Endothelial cell of umbilical vein (primary cell): ENCODE data around the gene NR4A1. TPM values are rescaled to one million over a fixed set of nuclear protein-coding genes. Genes with fewer than 3 reads are reported as not detected.

Experiments
- BruUV-seq: library from RNA; stranded (reverse); fragments of 400-500 nt; replicated peaks from 2 replicates; lab custom pipeline; 2021; lab: Mats Ljungman, UMichigan
- CTCF ChIA-PET: fragments of 300-600, 350-600 bp; sonication (Branson Sonifier 250); formaldehyde crosslinking; loops from one replicate; lab custom pipeline; 2021; ENCODE audit warnings: antibody characterized with exemption, inconsistent platforms; lab: Charles Lee
- POLR2A ChIA-PET: fragments of 300-600, 350-600 bp; sonication (Branson Sonifier 250); formaldehyde crosslinking; loops from one replicate; lab custom pipeline; 2021; ENCODE audit warnings: antibody characterized with exemption, inconsistent platforms; lab: Charles Lee
- DNase-seq: peaks from one replicate; pipeline ENCODE4 v3.0.0-alpha.2; 2011; ENCODE audit warnings: low read depth, low spot score
- FAIRE-seq: peaks from 2 replicates; lab custom pipeline; 2011; peaks lifted over from hg19 to GRCh38; lab: Jason Lieb, UNC
- H2AFZ ChIP-seq: 2 replicates; pipeline ENCODE4 v1.6.0; 2012; ENCODE audit warnings: low read depth, low read length, control low read depth, inconsistent platforms
- H3K27ac ChIP-seq: 2 replicates; pipeline ENCODE4 v1.5.1; 2011; ENCODE audit warnings: low read depth, mild to moderate bottlenecking, control low read depth, low read length, moderate library complexity; ENCODE audit not compliant: insufficient read depth
- H3K27me3 ChIP-seq, 2 experiments: 2 replicates each; pipeline versions ENCODE4 v1.6.0 to v1.6.1; 2011; ENCODE audit warnings: low read length in 2 of 2, mixed read lengths in 1 of 2; ENCODE audit not compliant: control insufficient read depth in 2 of 2, insufficient read depth in 2 of 2
- H3K36me3 ChIP-seq, 2 experiments: 2 replicates in 1 of 2; 3 replicates in 1 of 2; pipeline ENCODE4 v1.5.1; 2011; ENCODE audit warnings: low read length in 2 of 2, mild to moderate bottlenecking in 1 of 2, moderate library complexity in 1 of 2; ENCODE audit not compliant: control insufficient read depth in 2 of 2, insufficient read depth in 2 of 2; ENCODE audit errors: extremely low read depth in 1 of 2
- H3K4me1 ChIP-seq: 3 replicates; pipeline ENCODE4 v1.5.1; 2011; ENCODE audit warnings: mild to moderate bottlenecking, low read length; ENCODE audit not compliant: control insufficient read depth, insufficient read depth; ENCODE audit errors: extremely low read depth
- H3K4me2 ChIP-seq: 2 replicates; pipeline ENCODE4 v1.6.1; 2011; ENCODE audit warnings: low read length, control low read depth, mixed read lengths; ENCODE audit not compliant: insufficient read depth
- H3K4me3 ChIP-seq, 3 experiments: fragments of 200-600 bp in 1 of 3; sonication (generic), shearing (Covaris generic) in 1 of 3; replicated peaks in 1 of 3; 2 replicates each; pipeline ENCODE4 v1.5.1; 2011 to 2016; ENCODE audit warnings: control low read depth in 3 of 3, low read length in 3 of 3, mild to moderate bottlenecking in 2 of 3, inconsistent platforms in 1 of 3, low read depth in 1 of 3, moderate library complexity in 1 of 3; ENCODE audit not compliant: insufficient read depth in 1 of 3
- H3K79me2 ChIP-seq: 2 replicates; pipeline ENCODE4 v1.6.0; 2012; ENCODE audit warnings: low read length, inconsistent platforms; ENCODE audit not compliant: control insufficient read depth, insufficient read depth
- H3K9ac ChIP-seq: replicated peaks from 2 replicates; pipeline ENCODE3; 2011; ENCODE audit warnings: low read length, control low read depth; ENCODE audit not compliant: insufficient read depth; ENCODE audit errors: extremely low read depth
- H3K9me1 ChIP-seq: replicated peaks from 3 replicates; pipeline ENCODE4 v1.6.0; 2011; ENCODE audit warnings: mild to moderate bottlenecking, low read length; ENCODE audit not compliant: control insufficient read depth, insufficient read depth; ENCODE audit errors: extremely low read depth
- H3K9me3 ChIP-seq: replicated peaks from 2 replicates; pipeline ENCODE4 v1.5.1; 2012; ENCODE audit warnings: low read length, inconsistent platforms; ENCODE audit not compliant: control insufficient read depth, insufficient read depth
- H4K20me1 ChIP-seq: replicated peaks from 2 replicates; pipeline ENCODE3; 2011; ENCODE audit warnings: mild to moderate bottlenecking, low read length; ENCODE audit not compliant: control insufficient read depth, insufficient read depth; ENCODE audit errors: extremely low read depth
- EZH2 ChIP-seq: IDR thresholded peaks from 2 replicates; pipeline ENCODE4 v1.6.1; 2012; ENCODE audit warnings: borderline replicate concordance, low read depth, mild to moderate bottlenecking, moderate library complexity, low read length, inconsistent platforms; ENCODE audit not compliant: severe bottlenecking
- FOS ChIP-seq: IDR thresholded peaks from 2 replicates; pipeline ENCODE4 v1.6.1; 2011; ENCODE audit warnings: mild to moderate bottlenecking, low read length, moderate library complexity, borderline replicate concordance; ENCODE audit not compliant: insufficient read depth
- GATA2 ChIP-seq: IDR thresholded peaks from 2 replicates; pipeline ENCODE4 v1.7.0; 2011; ENCODE audit warnings: low read depth, mild to moderate bottlenecking, moderate library complexity, mixed read lengths, low read length; ENCODE audit not compliant: insufficient read length, insufficient read depth
- JUN ChIP-seq: IDR thresholded peaks from 2 replicates; pipeline ENCODE4 v1.6.1; 2011; ENCODE audit warnings: borderline replicate concordance, low read depth; ENCODE audit not compliant: insufficient read length, insufficient read depth
- MAX ChIP-seq: IDR thresholded peaks from 2 replicates; pipeline ENCODE4 v1.6.1; 2011; ENCODE audit not compliant: insufficient read depth, insufficient read length
- MYC ChIP-seq: IDR thresholded peaks from one replicate; pipeline ENCODE4 v1.6.1; 2011; ENCODE audit warnings: mild to moderate bottlenecking, low read depth, low read length
- POLR2A ChIP-seq: IDR thresholded peaks from 2 replicates; pipeline ENCODE4 v1.6.1; 2012; ENCODE audit warnings: low read depth, mild to moderate bottlenecking, control low read depth, low read length
- POLR2AphosphoS5 ChIP-seq: IDR thresholded peaks from 2 replicates; pipeline ENCODE4 v1.6.1; 2012; ENCODE audit warnings: low read depth, mild to moderate bottlenecking, control low read depth, low read length, moderate library complexity; ENCODE audit not compliant: insufficient read depth
- dilution Hi-C: fragments of 300-500 bp; cut with MboI; formaldehyde crosslinking; loops from one replicate; pipeline ENCODE4 v1.15.0; 2019; ENCODE audit warnings: low sequenced_read_pairs; ENCODE audit not compliant: extremely low pct_ligation_motif_present
- intact Hi-C: fragments of 100-400 bp; cut with micrococcal nuclease; formaldehyde crosslinking; loops from one replicate; pipeline ENCODE4 v1.10.0; 2022
- polyA plus RNA-seq, 4 experiments: library from polyadenylated mRNA; depleted of rRNA in 3 of 4; stranded (reverse) in 3 of 4; unstranded in 1 of 4; fragments of >200 nt; gene quantifications; 2 replicates each; pipeline versions ENCODE4 v1.2.1 to v1.2.3, GENCODE V29; 2011 to 2012; ENCODE audit warnings: missing spikeins in 1 of 4
- total RNA-seq: library from RNA; stranded (reverse); gene quantifications from 2 replicates; pipeline ENCODE4 v1.2.3, GENCODE V29; 2021
- TF ChIP-seq, protein P1 (sequence below), 2 donors: IDR thresholded peaks; 1 replicate in 1 of 2; 2 replicates in 1 of 2; pipeline ENCODE4 v1.5.1; 2011; ENCODE audit warnings: low read length in 2 of 2, mild to moderate bottlenecking in 2 of 2, moderate library complexity in 2 of 2, control low read depth in 1 of 2, inconsistent platforms in 1 of 2, low read depth in 1 of 2; ENCODE audit not compliant: insufficient read depth in 1 of 2; ENCODE audit errors: extremely low read depth in 1 of 2

Gene NR4A1
- total and polyA plus RNA-seq, 2 donors (not counting 3 experiments of a cell fraction or from before 2014, with no cell fraction given), result 6.8 to 18.2 TPM

DNA sequence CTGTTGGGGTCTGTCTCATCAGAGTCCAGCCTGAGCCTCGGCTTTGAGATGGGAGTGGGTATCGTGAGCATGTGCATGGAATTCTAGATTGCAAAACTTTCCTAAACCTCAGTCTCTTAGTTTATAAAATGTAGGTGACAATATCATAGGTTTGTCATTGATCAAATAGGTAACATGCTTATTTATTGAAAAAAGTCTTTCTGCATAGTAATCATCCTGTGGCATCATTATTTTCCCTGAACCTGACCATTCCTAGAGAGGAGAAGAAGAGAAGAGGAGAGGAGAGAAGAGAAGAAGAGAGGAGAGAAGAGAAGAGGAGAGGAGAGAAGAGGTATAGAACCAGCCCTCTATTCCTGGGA, 32.4 kb downstream of the NR4A1 start:
- dilution Hi-C loops (no loop called here), intact Hi-C loops (loop anchor here (1.0 kb wide), 2 partner anchors 38 to 58 kb away; no protein-coding TSS in a partner anchor)
- no peaks in the 10 kb centered on the region for H4K20me1 ChIP-seq
- H2AFZ ChIP-seq, result no peak overlapping the region
- no peak for TF ChIP-seq GATA2
- TF ChIP-seq, protein P1, sequence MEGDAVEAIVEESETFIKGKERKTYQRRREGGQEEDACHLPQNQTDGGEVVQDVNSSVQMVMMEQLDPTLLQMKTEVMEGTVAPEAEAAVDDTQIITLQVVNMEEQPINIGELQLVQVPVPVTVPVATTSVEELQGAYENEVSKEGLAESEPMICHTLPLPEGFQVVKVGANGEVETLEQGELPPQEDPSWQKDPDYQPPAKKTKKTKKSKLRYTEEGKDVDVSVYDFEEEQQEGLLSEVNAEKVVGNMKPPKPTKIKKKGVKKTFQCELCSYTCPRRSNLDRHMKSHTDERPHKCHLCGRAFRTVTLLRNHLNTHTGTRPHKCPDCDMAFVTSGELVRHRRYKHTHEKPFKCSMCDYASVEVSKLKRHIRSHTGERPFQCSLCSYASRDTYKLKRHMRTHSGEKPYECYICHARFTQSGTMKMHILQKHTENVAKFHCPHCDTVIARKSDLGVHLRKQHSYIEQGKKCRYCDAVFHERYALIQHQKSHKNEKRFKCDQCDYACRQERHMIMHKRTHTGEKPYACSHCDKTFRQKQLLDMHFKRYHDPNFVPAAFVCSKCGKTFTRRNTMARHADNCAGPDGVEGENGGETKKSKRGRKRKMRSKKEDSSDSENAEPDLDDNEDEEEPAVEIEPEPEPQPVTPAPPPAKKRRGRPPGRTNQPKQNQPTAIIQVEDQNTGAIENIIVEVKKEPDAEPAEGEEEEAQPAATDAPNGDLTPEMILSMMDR (IDR thresholded peaks at IDR 0.05; ENCODE audit: extremely low read depth in 1 of 2, insufficient read depth in 1 of 2, low read depth in 1 of 2, low read length in 2 of 2), result no peak
- no peak for TF ChIP-seq POLR2A
- TF ChIP-seq FOS, result no peak
- no peak for TF ChIP-seq POLR2AphosphoS5
- TF ChIP-seq MYC, result no peak
- no peak for TF ChIP-seq JUN
- TF ChIP-seq EZH2, result no peak
- no peak for TF ChIP-seq MAX
- peaks cover 0 to 7% of the 10 kb centered on the region in 2 experiments for H3K36me3 ChIP-seq
- H3K27me3 ChIP-seq, result peaks cover 0 to 1% of the 10 kb centered on the region in 2 experiments
- peaks cover 5% of the 10 kb centered on the region for H3K4me1 ChIP-seq
- H3K9me3 ChIP-seq, result no peaks in the 10 kb centered on the region
- DNase-seq (no peak), FAIRE-seq (no peak)
- H3K79me2 ChIP-seq, result no peaks in the 10 kb centered on the region
- CTCF ChIA-PET, result interaction anchor here (1.0 to 12.8 kb wide), 13 partner anchors 10 to 90 kb away, joined by 3 to 452 read pairs (median 9); partner anchors contain the start of genes ATG101 and NR4A1
- H3K4me2 ChIP-seq, result no peak overlapping the region
- H3K9me1 ChIP-seq, result no peaks in the 10 kb centered on the region
- no peak overlapping the region for H3K9ac ChIP-seq
- H3K4me3 ChIP-seq, result no peak overlapping the region
- POLR2A ChIA-PET, result no interaction called here
- BruUV-seq, result no TSS peak
- H3K27ac ChIP-seq, result no peak overlapping the region
